B cell (primary cell): ENCODE measurements around the gene FANCD2.

Experiments used
- EZH2 ChIP-seq: IDR thresholded peaks from 2 replicates; pipeline ENCODE4 v1.6.1; 2012; ENCODE audit warnings: borderline replicate concordance, low read depth, mild to moderate bottlenecking, moderate library complexity, low read length; ENCODE audit not compliant: insufficient read depth, poor library complexity, severe bottlenecking
- TF ChIP-seq, protein P1 (sequence below): fragments of 200-600 bp; IDR thresholded peaks from one replicate; pipeline ENCODE4 v1.8.0; 2022; ENCODE audit warnings: antibody characterized with exemption, mild to moderate bottlenecking

GRCh38 chr3:10099041-10099440 lies 72.8 kb downstream of the FANCD2 start:
- TF ChIP-seq, protein P1, sequence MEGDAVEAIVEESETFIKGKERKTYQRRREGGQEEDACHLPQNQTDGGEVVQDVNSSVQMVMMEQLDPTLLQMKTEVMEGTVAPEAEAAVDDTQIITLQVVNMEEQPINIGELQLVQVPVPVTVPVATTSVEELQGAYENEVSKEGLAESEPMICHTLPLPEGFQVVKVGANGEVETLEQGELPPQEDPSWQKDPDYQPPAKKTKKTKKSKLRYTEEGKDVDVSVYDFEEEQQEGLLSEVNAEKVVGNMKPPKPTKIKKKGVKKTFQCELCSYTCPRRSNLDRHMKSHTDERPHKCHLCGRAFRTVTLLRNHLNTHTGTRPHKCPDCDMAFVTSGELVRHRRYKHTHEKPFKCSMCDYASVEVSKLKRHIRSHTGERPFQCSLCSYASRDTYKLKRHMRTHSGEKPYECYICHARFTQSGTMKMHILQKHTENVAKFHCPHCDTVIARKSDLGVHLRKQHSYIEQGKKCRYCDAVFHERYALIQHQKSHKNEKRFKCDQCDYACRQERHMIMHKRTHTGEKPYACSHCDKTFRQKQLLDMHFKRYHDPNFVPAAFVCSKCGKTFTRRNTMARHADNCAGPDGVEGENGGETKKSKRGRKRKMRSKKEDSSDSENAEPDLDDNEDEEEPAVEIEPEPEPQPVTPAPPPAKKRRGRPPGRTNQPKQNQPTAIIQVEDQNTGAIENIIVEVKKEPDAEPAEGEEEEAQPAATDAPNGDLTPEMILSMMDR = no peak
- no peak for TF ChIP-seq EZH2
